Hepatocyte (in vitro differentiated cells): ENCODE data around the gene BSDC1. TPM values are rescaled to one million over a fixed set of nuclear protein-coding genes. Genes with fewer than 3 reads are reported as not detected.

Source experiments
- DNase-seq: peaks from one replicate; pipeline ENCODE4 v3.0.0-alpha.2; 2016; ENCODE audit warnings: low spot score
- H2AFZ ChIP-seq: fragments of 200-600 bp; sonication (generic); 2 replicates; pipeline ENCODE4 v1.6.0; 2016; ENCODE audit warnings: antibody characterized with exemption, mild to moderate bottlenecking
- H3K27ac ChIP-seq: fragments of 200-600 bp; sonication (generic); 2 replicates; pipeline ENCODE4 v1.5.1; 2016; ENCODE audit warnings: mild to moderate bottlenecking
- H3K27me3 ChIP-seq: fragments of 200-600 bp; sonication (generic); 2 replicates; pipeline ENCODE4 v1.6.1; 2016
- H3K36me3 ChIP-seq: fragments of 200-600 bp; sonication (generic); replicated peaks from 2 replicates; pipeline ENCODE4 v1.5.1; 2016; ENCODE audit warnings: low read depth; ENCODE audit not compliant: insufficient read depth
- H3K4me1 ChIP-seq: fragments of 200-600 bp; sonication (generic); 2 replicates; pipeline ENCODE4 v1.5.1; 2016; ENCODE audit warnings: mild to moderate bottlenecking, moderate library complexity; ENCODE audit not compliant: insufficient read depth
- H3K4me2 ChIP-seq: fragments of 200-600 bp; sonication (generic); 2 replicates; pipeline ENCODE4 v1.6.0; 2016
- H3K4me3 ChIP-seq: fragments of 200-600 bp; sonication (generic); 2 replicates; pipeline ENCODE4 v1.5.1; 2016; ENCODE audit warnings: mild to moderate bottlenecking
- H3K79me2 ChIP-seq: fragments of 200-600 bp; sonication (generic); 2 replicates; pipeline ENCODE4 v1.6.0; 2017; ENCODE audit warnings: mild to moderate bottlenecking
- H3K9me2 ChIP-seq: fragments of 200-600 bp; sonication (generic); replicated peaks from 2 replicates; pipeline ENCODE4 v1.6.0; 2017; ENCODE audit warnings: mild to moderate bottlenecking; ENCODE audit not compliant: insufficient read depth
- H3K9me3 ChIP-seq: fragments of 200-600 bp; sonication (generic); 2 replicates; pipeline ENCODE4 v1.5.1; 2016; ENCODE audit warnings: low read depth, mild to moderate bottlenecking
- H4K20me1 ChIP-seq: fragments of 200-600 bp; sonication (generic); 2 replicates; pipeline ENCODE4 v1.6.0; 2016; ENCODE audit warnings: mild to moderate bottlenecking; ENCODE audit not compliant: insufficient read depth, poor library complexity, severe bottlenecking
- EZH2 ChIP-seq: fragments of 200-600 bp; sonication (generic); IDR thresholded peaks from 2 replicates; pipeline ENCODE4 v1.6.1; 2016; ENCODE audit warnings: antibody characterized with exemption, mild to moderate bottlenecking, borderline replicate concordance
- EZH2phosphoT487 ChIP-seq: fragments of 200-600 bp; sonication (generic); IDR thresholded peaks from one replicate; pipeline ENCODE4 v1.6.1; 2018; ENCODE audit warnings: antibody characterized with exemption, mild to moderate bottlenecking, low read depth, moderate library complexity; ENCODE audit not compliant: unreplicated experiment, severe bottlenecking
- WGBS: methylation state at CpG from one replicate; pipeline ENCODE4 v1.1.6; 2016; ENCODE audit warnings: low lambda C conversion rate; ENCODE audit errors: missing lambda C conversion rate; 5-methylcytosine and 5-hydroxymethylcytosine counted together
- polyA plus RNA-seq: library from polyadenylated mRNA; unstranded; fragments of >200 nt; fragmentation: Nextera tagmentation; extraction: Ambion mirVana; gene quantifications from 2 replicates; pipeline ENCODE4 v1.2.1, GENCODE V29; 2016
- total RNA-seq: library from RNA; depleted of rRNA; stranded (reverse); fragments of >200 nt; gene quantifications from 2 replicates; pipeline ENCODE4 v1.2.3, GENCODE V29; 2014
- TF ChIP-seq, protein P1 (sequence below): fragments of 200-600 bp; sonication (generic); IDR thresholded peaks from 2 replicates; pipeline ENCODE4 v1.5.1; 2016; ENCODE audit warnings: antibody characterized with exemption, mild to moderate bottlenecking; ENCODE audit not compliant: poor library complexity

BSDC1 gene
- total and polyA plus RNA-seq, 2 experiments from 2014 or later, result 56.2 to 80.5 TPM

DNA sequence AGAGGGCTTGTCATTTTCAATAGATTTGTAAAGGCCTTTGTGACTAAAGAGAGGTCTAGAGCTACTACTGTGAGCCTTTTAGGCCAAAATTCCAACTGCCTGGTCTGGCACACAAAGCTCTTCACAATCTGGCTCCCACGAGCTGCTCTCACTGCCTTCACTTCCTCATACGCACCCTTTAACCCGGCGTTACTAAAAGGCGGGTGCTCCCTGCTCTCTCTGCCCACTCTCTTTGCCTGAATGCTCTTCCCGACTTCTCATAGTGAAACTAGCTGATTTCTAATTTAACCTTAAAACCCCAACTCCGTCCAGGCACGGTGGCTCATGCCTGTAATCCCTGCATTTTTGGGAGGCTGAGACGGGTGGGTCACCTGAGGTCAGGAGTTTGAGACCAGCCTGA lies 14.2 kb downstream of the BSDC1 start:
- H3K9me2 ChIP-seq, result no peaks in the 10 kb centered on the region
- H4K20me1 ChIP-seq, result no peaks in the 10 kb centered on the region
- H3K27ac ChIP-seq, result no peak overlapping the region
- H3K9me3 ChIP-seq, result no peaks in the 10 kb centered on the region
- no peak overlapping the region for H3K4me2 ChIP-seq
- peaks cover 2% of the 10 kb centered on the region for H3K79me2 ChIP-seq
- no peak overlapping the region for H3K4me3 ChIP-seq
- H2AFZ ChIP-seq, result no peak overlapping the region
- no peaks in the 10 kb centered on the region for H3K4me1 ChIP-seq
- no peak for DNase-seq
- TF ChIP-seq EZH2phosphoT487 (no peak), EZH2 (no peak)
- TF ChIP-seq, protein P1, sequence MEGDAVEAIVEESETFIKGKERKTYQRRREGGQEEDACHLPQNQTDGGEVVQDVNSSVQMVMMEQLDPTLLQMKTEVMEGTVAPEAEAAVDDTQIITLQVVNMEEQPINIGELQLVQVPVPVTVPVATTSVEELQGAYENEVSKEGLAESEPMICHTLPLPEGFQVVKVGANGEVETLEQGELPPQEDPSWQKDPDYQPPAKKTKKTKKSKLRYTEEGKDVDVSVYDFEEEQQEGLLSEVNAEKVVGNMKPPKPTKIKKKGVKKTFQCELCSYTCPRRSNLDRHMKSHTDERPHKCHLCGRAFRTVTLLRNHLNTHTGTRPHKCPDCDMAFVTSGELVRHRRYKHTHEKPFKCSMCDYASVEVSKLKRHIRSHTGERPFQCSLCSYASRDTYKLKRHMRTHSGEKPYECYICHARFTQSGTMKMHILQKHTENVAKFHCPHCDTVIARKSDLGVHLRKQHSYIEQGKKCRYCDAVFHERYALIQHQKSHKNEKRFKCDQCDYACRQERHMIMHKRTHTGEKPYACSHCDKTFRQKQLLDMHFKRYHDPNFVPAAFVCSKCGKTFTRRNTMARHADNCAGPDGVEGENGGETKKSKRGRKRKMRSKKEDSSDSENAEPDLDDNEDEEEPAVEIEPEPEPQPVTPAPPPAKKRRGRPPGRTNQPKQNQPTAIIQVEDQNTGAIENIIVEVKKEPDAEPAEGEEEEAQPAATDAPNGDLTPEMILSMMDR, result no peak
- H3K27me3 ChIP-seq, result no peaks in the 10 kb centered on the region
- 97% methylated on average over 9 of the region's 9 CpGs for WGBS
- H3K36me3 ChIP-seq, result no peaks in the 10 kb centered on the region

DNA sequence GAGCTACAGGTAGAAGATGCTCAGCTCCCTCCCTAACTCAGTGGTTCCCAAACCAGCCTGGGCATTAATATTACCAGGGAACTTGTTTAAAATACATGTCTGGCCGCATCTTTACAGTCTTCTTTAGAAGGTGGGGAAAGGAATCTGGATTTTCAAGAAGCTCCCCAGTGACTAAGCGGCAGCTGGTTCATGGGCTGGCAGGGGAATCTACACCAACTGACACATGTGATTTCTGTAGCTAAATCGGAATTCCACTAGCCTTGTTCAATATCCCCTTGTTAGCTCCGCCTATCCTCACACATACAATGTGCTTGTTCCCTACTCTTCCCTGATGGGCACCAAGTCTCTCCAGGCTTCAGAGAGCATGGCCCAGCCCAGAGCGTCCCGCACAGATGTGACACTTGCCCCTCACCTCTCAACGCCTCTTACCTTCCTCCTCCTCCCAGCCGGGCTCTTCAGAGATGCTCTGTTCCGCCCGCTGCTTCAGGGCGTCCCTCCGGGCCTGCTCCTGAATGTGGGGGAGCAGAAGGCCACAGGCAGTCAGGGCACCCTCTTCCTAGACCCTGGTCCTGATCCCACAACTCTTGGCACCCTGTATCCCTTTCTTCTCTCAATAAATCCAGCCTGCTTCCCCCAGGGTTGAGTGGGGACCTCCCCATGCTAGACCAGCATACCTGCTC lies 16.6 kb downstream of the BSDC1 start:
- WGBS, result 97% methylated on average over 12 of the region's 12 CpGs
- TF ChIP-seq, protein P1, result no peak
- Histone ChIP-seq H3K9me2 (no peaks in the 10 kb centered on the region), H3K79me2 (no peaks in the 10 kb centered on the region), H3K9me3 (no peaks in the 10 kb centered on the region), H3K27me3 (no peaks in the 10 kb centered on the region), H3K4me2 (no peak overlapping the region), H3K4me1 (no peaks in the 10 kb centered on the region), H3K36me3 (no peaks in the 10 kb centered on the region), H4K20me1 (no peaks in the 10 kb centered on the region), H3K4me3 (no peak overlapping the region), H3K27ac (no peak overlapping the region), H2AFZ (no peak overlapping the region)
- DNase-seq, result no peak

DNA sequence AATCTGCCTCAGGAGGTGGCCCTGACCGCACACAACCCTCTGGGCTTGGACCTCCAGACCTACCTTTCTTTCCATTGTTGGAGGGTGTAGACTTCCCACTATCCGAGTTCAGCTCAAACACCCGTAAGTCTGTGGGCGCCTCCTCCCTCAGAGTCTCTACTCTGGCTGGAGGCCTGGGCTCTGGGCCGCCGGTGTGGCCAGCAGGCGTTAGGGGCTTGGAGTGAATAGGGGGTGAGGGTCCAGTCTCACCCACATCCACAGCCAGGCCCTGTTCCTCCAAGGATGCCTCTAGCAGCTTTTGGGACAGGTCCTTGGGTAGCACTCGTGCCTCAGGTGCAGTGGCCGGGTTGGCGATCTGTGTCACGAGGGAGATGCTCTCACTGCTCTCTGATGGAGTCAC lies 18.0 kb downstream of the BSDC1 start:
- H3K4me2 ChIP-seq, result no peak overlapping the region
- no peaks in the 10 kb centered on the region for H3K27me3 ChIP-seq
- H3K9me2 ChIP-seq, result no peaks in the 10 kb centered on the region
- no peaks in the 10 kb centered on the region for H3K36me3 ChIP-seq
- no peak overlapping the region for H3K27ac ChIP-seq
- 98% methylated on average over 11 of the region's 11 CpGs for WGBS
- TF ChIP-seq EZH2 (no peak), EZH2phosphoT487 (no peak)
- TF ChIP-seq, protein P1, result no peak
- H2AFZ ChIP-seq, result no peak overlapping the region
- H3K79me2 ChIP-seq, result no peaks in the 10 kb centered on the region
- DNase-seq, result no peak
- no peaks in the 10 kb centered on the region for H3K9me3 ChIP-seq
- H3K4me3 ChIP-seq, result no peak overlapping the region
- H3K4me1 ChIP-seq, result no peaks in the 10 kb centered on the region
- H4K20me1 ChIP-seq, result no peaks in the 10 kb centered on the region
